ENCODE measurements around the gene FSTL5.

Gene FSTL5

GRCh38 chr4:161651586-161651985 is 512.2 kb downstream of the FSTL5 start:
- no peak overlapping the region for H2AK5ac ChIP-seq (ENCODE audit: low read length, severe bottlenecking)
- H3K36me3 ChIP-seq (ENCODE audit: control insufficient read depth in 1 of 2, insufficient read depth in 2 of 2, low read depth in 1 of 2, low read length in 2 of 2): no peaks in the 10 kb centered on the region
- H3K27me3 ChIP-seq (ENCODE audit: control insufficient read depth in 1 of 2, insufficient read depth in 1 of 2, low read length in 2 of 2): no peaks in the 10 kb centered on the region
- H3K79me1 ChIP-seq (replicated peaks; ENCODE audit: low read length, poor library complexity, severe bottlenecking): no peaks in the 10 kb centered on the region
- no peak for DNase-seq
- H2BK15ac ChIP-seq (ENCODE audit: low read depth, poor library complexity, severe bottlenecking): no peak overlapping the region
- H3K18ac ChIP-seq (ENCODE audit: low read depth in 1 of 2, low read length in 2 of 2): no peak overlapping the region
- H2AFZ ChIP-seq (ENCODE audit: low read depth, low read length): no peak overlapping the region
- H3K9ac ChIP-seq (ENCODE audit: low read length): no peak overlapping the region
- no peak overlapping the region for H3K4me3 ChIP-seq (ENCODE audit: insufficient read depth in 1 of 2, low read depth in 1 of 2, low read length in 2 of 2)
- no CpG with 5 or more reads among the region's 2 CpGs for WGBS
- peaks cover 4% of the 10 kb centered on the region for H3K9me3 ChIP-seq (ENCODE audit: control insufficient read depth, low read length)
- no peak overlapping the region for H2BK120ac ChIP-seq (ENCODE audit: low read depth, low read length)
- H2BK12ac ChIP-seq (ENCODE audit: low read length in 2 of 2): no peak overlapping the region
- H3K23ac ChIP-seq (ENCODE audit: low read length in 2 of 2): no peak overlapping the region
- no peak overlapping the region for H3K4ac ChIP-seq (ENCODE audit: low read depth in 1 of 2, low read length in 2 of 2)
- H2BK5ac ChIP-seq (ENCODE audit: low read depth, low read length, poor library complexity, severe bottlenecking): no peak overlapping the region
- H3K14ac ChIP-seq (ENCODE audit: low read length in 2 of 2): no peak overlapping the region
- no peak overlapping the region for H3K4me2 ChIP-seq (ENCODE audit: low read length, poor library complexity, severe bottlenecking)
- H3K27ac ChIP-seq (ENCODE audit: low read length, poor library complexity, severe bottlenecking): no peak overlapping the region
- no peak overlapping the region for H4K8ac ChIP-seq (ENCODE audit: low read length)
- H3K4me1 ChIP-seq (ENCODE audit: control insufficient read depth, insufficient read depth, low read depth, low read length): no peaks in the 10 kb centered on the region
- H4K91ac ChIP-seq (ENCODE audit: low read length): no peak overlapping the region

- H3K36me3 ChIP-seq (ENCODE audit: control insufficient read depth in 1 of 2, insufficient read depth in 2 of 2, low read depth in 1 of 2, low read length in 2 of 2): no peaks in the 10 kb centered on the region
- H3K4me2 ChIP-seq (ENCODE audit: low read length, poor library complexity, severe bottlenecking): no peak overlapping the region
- H2BK15ac ChIP-seq (ENCODE audit: low read depth, poor library complexity, severe bottlenecking): no peak overlapping the region
- H4K8ac ChIP-seq (ENCODE audit: low read length): no peak overlapping the region
- H3K9ac ChIP-seq (ENCODE audit: low read length): no peak overlapping the region
- no peaks in the 10 kb centered on the region for H3K79me1 ChIP-seq (replicated peaks; ENCODE audit: low read length, poor library complexity, severe bottlenecking)
- 95% methylated on average over 4 of the region's 5 CpGs for WGBS
- no peak overlapping the region for H3K4me3 ChIP-seq (ENCODE audit: insufficient read depth in 1 of 2, low read depth in 1 of 2, low read length in 2 of 2)
- DNase-seq: no peak
- no peak overlapping the region for H2BK120ac ChIP-seq (ENCODE audit: low read depth, low read length)
- H2BK12ac ChIP-seq (ENCODE audit: low read length in 2 of 2): no peak overlapping the region
- H3K9me3 ChIP-seq (ENCODE audit: control insufficient read depth, low read length): peaks cover 4% of the 10 kb centered on the region
- H3K23ac ChIP-seq (ENCODE audit: low read length in 2 of 2): no peak overlapping the region
- no peak overlapping the region for H4K91ac ChIP-seq (ENCODE audit: low read length)
- H2AK5ac ChIP-seq (ENCODE audit: low read length, severe bottlenecking): no peak overlapping the region
- no peak overlapping the region for H2BK5ac ChIP-seq (ENCODE audit: low read depth, low read length, poor library complexity, severe bottlenecking)
- no peaks in the 10 kb centered on the region for H3K27me3 ChIP-seq (ENCODE audit: control insufficient read depth in 1 of 2, insufficient read depth in 1 of 2, low read length in 2 of 2)
- no peak overlapping the region for H3K18ac ChIP-seq (ENCODE audit: low read depth in 1 of 2, low read length in 2 of 2)
- no peak overlapping the region for H2AFZ ChIP-seq (ENCODE audit: low read depth, low read length)
- H3K27ac ChIP-seq (ENCODE audit: low read length, poor library complexity, severe bottlenecking): no peak overlapping the region
- no peak overlapping the region for H3K14ac ChIP-seq (ENCODE audit: low read length in 2 of 2)
- H3K4me1 ChIP-seq (ENCODE audit: control insufficient read depth, insufficient read depth, low read depth, low read length): no peaks in the 10 kb centered on the region
- H3K4ac ChIP-seq (ENCODE audit: low read depth in 1 of 2, low read length in 2 of 2): no peak overlapping the region
These were observed 513.0 kb downstream of the FSTL5 start for GRCh38 chr4:161650812-161651211.

- 79% methylated on average over 11 of the region's 12 CpGs for WGBS
- no peak overlapping the region for H2AK5ac ChIP-seq (ENCODE audit: low read length, severe bottlenecking)
- H3K9me3 ChIP-seq (ENCODE audit: control insufficient read depth, low read length): peaks cover 4% of the 10 kb centered on the region
These were observed 516.0 kb downstream of the FSTL5 start for GRCh38 chr4:161647757-161648156.

GRCh38 chr4:161642708-161643107 is 521.1 kb downstream of the FSTL5 start:
- Histone ChIP-seq H2BK120ac (ENCODE audit: low read depth, low read length) (no peak overlapping the region), H4K91ac (ENCODE audit: low read length) (no peak overlapping the region), H3K4me2 (ENCODE audit: low read length, poor library complexity, severe bottlenecking) (no peak overlapping the region), H3K27ac (ENCODE audit: low read length, poor library complexity, severe bottlenecking) (no peak overlapping the region), H3K4ac (ENCODE audit: low read depth in 1 of 2, low read length in 2 of 2) (no peak overlapping the region), H3K18ac (ENCODE audit: low read depth in 1 of 2, low read length in 2 of 2) (no peak overlapping the region), H3K36me3 (ENCODE audit: control insufficient read depth in 1 of 2, insufficient read depth in 2 of 2, low read depth in 1 of 2, low read length in 2 of 2) (no peaks in the 10 kb centered on the region), H3K9ac (ENCODE audit: low read length) (no peak overlapping the region), H3K23ac (ENCODE audit: low read length in 2 of 2) (no peak overlapping the region), H3K14ac (ENCODE audit: low read length in 2 of 2) (no peak overlapping the region), H3K9me3 (ENCODE audit: control insufficient read depth, low read length) (peaks cover 6% of the 10 kb centered on the region), H3K79me1 (replicated peaks; ENCODE audit: low read length, poor library complexity, severe bottlenecking) (no peaks in the 10 kb centered on the region), H2BK5ac (ENCODE audit: low read depth, low read length, poor library complexity, severe bottlenecking) (no peak overlapping the region), H2BK15ac (ENCODE audit: low read depth, poor library complexity, severe bottlenecking) (no peak overlapping the region), H3K4me3 (ENCODE audit: insufficient read depth in 1 of 2, low read depth in 1 of 2, low read length in 2 of 2) (no peak overlapping the region), H4K8ac (ENCODE audit: low read length) (no peak overlapping the region), H2AFZ (ENCODE audit: low read depth, low read length) (no peak overlapping the region), H3K4me1 (ENCODE audit: control insufficient read depth, insufficient read depth, low read depth, low read length) (no peaks in the 10 kb centered on the region), H3K27me3 (ENCODE audit: control insufficient read depth in 1 of 2, insufficient read depth in 1 of 2, low read length in 2 of 2) (no peaks in the 10 kb centered on the region), H2BK12ac (ENCODE audit: low read length in 2 of 2) (no peak overlapping the region), H2AK5ac (ENCODE audit: low read length, severe bottlenecking) (no peak overlapping the region)
- DNase-seq: no peak
- no CpG with 5 or more reads among the region's 1 CpG for WGBS

More at GRCh38 chr4:161647757-161648156, 516.0 kb downstream of the FSTL5 start:
- Histone ChIP-seq H3K4me2 (ENCODE audit: low read length, poor library complexity, severe bottlenecking) (no peak overlapping the region), H3K4me1 (ENCODE audit: control insufficient read depth, insufficient read depth, low read depth, low read length) (no peaks in the 10 kb centered on the region), H2BK5ac (ENCODE audit: low read depth, low read length, poor library complexity, severe bottlenecking) (no peak overlapping the region), H3K79me1 (replicated peaks; ENCODE audit: low read length, poor library complexity, severe bottlenecking) (no peaks in the 10 kb centered on the region), H3K9ac (ENCODE audit: low read length) (no peak overlapping the region), H4K91ac (ENCODE audit: low read length) (no peak overlapping the region), H3K18ac (ENCODE audit: low read depth in 1 of 2, low read length in 2 of 2) (no peak overlapping the region), H3K14ac (ENCODE audit: low read length in 2 of 2) (no peak overlapping the region), H3K4me3 (ENCODE audit: insufficient read depth in 1 of 2, low read depth in 1 of 2, low read length in 2 of 2) (no peak overlapping the region), H3K27ac (ENCODE audit: low read length, poor library complexity, severe bottlenecking) (no peak overlapping the region), H4K8ac (ENCODE audit: low read length) (no peak overlapping the region), H3K36me3 (ENCODE audit: control insufficient read depth in 1 of 2, insufficient read depth in 2 of 2, low read depth in 1 of 2, low read length in 2 of 2) (no peaks in the 10 kb centered on the region), H2AFZ (ENCODE audit: low read depth, low read length) (no peak overlapping the region), H3K23ac (ENCODE audit: low read length in 2 of 2) (no peak overlapping the region), H2BK12ac (ENCODE audit: low read length in 2 of 2) (no peak overlapping the region), H2BK120ac (ENCODE audit: low read depth, low read length) (no peak overlapping the region), H3K4ac (ENCODE audit: low read depth in 1 of 2, low read length in 2 of 2) (no peak overlapping the region), H3K27me3 (ENCODE audit: control insufficient read depth in 1 of 2, insufficient read depth in 1 of 2, low read length in 2 of 2) (no peaks in the 10 kb centered on the region), H2BK15ac (ENCODE audit: low read depth, poor library complexity, severe bottlenecking) (no peak overlapping the region)
- no peak for DNase-seq
